Chondrocyte (in vitro differentiated cells): ENCODE data around the gene RECK. TPM values are rescaled to one million over a fixed set of nuclear protein-coding genes. Genes with fewer than 3 reads are reported as not detected.

Source experiments
- DNase-seq: peaks from one replicate; pipeline ENCODE4 v3.0.0; 2021; ENCODE audit warnings: mixed read lengths, low spot score
- H3K27ac Mint-ChIP-seq: one replicate; pipeline ENCODE4 v1.8.0; 2021; ENCODE audit warnings: mild to moderate bottlenecking, moderate library complexity, mixed read lengths; ENCODE audit not compliant: unreplicated experiment
- H3K27me3 Mint-ChIP-seq: 2 replicates; pipeline ENCODE4 v1.8.0; 2021; ENCODE audit warnings: low read depth, mixed read lengths
- H3K36me3 Mint-ChIP-seq: 2 replicates; pipeline ENCODE4 v1.8.0; 2021; ENCODE audit warnings: low read depth, mixed read lengths
- H3K4me1 Mint-ChIP-seq: 2 replicates; pipeline ENCODE4 v1.8.0; 2021; ENCODE audit warnings: low read depth, mild to moderate bottlenecking, mixed read lengths
- H3K4me3 Mint-ChIP-seq: one replicate; pipeline ENCODE4 v1.8.0; 2021; ENCODE audit warnings: mild to moderate bottlenecking, moderate library complexity, mixed read lengths; ENCODE audit not compliant: unreplicated experiment
- H3K9me3 Mint-ChIP-seq: 2 replicates; pipeline ENCODE4 v1.8.0; 2021; ENCODE audit warnings: low read depth, mixed read lengths
- total RNA-seq: library from RNA; stranded (reverse); gene quantifications from 3 replicates; pipeline ENCODE4 v1.2.1, GENCODE V29; 2021
- TF ChIP-seq, protein P1 (sequence below): fragments of 200-600 bp; sonication (generic); IDR thresholded peaks from 2 replicates; pipeline ENCODE4 v1.5.0; 2021; ENCODE audit warnings: antibody characterized with exemption, mild to moderate bottlenecking, moderate library complexity

Gene RECK
- total RNA-seq, 1 donor from 2014 or later = 33.5 TPM

DNA sequence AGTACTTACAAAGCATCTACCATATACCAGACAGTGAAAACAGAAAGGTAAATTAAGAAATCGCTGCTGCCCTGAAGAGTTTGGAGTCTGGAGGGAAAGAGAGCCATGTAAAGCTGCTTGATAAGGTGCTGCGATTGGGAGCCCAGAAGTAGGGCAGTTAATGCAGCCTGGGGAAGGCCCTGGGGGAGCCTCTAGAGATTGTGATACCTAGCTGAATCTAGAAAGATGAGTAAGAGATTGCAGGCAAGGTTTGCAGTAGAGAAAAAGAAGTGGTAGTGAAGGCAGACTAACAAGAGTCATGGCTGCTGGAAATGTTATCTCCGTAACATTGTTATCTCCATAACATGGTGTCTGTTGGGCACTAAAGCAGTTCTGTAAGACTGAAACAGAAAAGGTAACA is 75.8 kb downstream of the RECK start:
- H3K4me1 Mint-ChIP-seq = peaks cover 7% of the 10 kb centered on the region
- no peak overlapping the region for H3K27ac Mint-ChIP-seq
- no peak for DNase-seq
- H3K9me3 Mint-ChIP-seq = no peaks in the 10 kb centered on the region
- H3K4me3 Mint-ChIP-seq = no peak overlapping the region
- TF ChIP-seq, protein P1, sequence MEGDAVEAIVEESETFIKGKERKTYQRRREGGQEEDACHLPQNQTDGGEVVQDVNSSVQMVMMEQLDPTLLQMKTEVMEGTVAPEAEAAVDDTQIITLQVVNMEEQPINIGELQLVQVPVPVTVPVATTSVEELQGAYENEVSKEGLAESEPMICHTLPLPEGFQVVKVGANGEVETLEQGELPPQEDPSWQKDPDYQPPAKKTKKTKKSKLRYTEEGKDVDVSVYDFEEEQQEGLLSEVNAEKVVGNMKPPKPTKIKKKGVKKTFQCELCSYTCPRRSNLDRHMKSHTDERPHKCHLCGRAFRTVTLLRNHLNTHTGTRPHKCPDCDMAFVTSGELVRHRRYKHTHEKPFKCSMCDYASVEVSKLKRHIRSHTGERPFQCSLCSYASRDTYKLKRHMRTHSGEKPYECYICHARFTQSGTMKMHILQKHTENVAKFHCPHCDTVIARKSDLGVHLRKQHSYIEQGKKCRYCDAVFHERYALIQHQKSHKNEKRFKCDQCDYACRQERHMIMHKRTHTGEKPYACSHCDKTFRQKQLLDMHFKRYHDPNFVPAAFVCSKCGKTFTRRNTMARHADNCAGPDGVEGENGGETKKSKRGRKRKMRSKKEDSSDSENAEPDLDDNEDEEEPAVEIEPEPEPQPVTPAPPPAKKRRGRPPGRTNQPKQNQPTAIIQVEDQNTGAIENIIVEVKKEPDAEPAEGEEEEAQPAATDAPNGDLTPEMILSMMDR = no peak
- H3K36me3 Mint-ChIP-seq = peaks cover 18% of the 10 kb centered on the region
- no peaks in the 10 kb centered on the region for H3K27me3 Mint-ChIP-seq

DNA sequence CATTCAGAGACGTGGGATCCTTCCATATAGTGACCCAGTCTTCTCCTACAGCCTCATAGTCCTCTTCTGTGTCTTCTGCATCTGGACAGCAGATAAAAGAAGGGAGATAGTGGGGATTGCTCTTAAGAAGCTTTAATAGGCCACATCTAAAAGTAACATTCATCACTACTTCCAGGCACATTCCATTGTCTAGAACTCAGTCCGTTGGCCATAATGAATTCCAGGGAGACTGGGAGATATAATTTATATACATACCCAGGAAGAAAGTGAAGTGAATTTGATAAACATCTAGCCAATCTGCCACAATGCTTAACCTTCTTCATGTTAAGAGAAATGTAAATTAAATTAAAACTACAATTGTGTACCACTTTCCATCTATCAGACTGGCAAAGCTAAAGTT is 77.3 kb downstream of the RECK start:
- Mint-ChIP-seq H3K9me3 (no peaks in the 10 kb centered on the region), H3K36me3 (peaks cover 23% of the 10 kb centered on the region)

DNA sequence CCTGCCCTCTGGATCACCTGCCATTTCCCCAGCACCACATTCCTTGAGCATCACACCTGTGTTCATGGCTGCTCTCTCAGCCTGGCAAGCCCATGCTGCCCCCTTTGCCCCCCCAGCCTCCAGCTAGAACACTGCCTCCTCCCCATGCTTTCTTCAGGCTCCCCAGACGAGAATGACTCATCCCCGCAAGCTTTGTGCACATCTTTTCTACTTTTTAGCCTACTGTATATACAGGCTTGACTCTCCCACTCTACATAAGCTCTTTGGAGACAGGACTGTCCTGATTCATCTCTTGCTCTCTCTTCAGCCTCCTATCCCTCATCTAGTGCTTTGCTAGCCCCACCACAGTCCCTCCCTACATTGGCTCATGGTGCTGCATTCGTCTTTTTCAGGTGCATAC is 79.9 kb downstream of the RECK start:
- Mint-ChIP-seq H3K36me3 (peaks cover 31% of the 10 kb centered on the region), H3K27me3 (no peaks in the 10 kb centered on the region), H3K4me1 (peaks cover 3% of the 10 kb centered on the region), H3K27ac (no peak overlapping the region), H3K9me3 (no peaks in the 10 kb centered on the region), H3K4me3 (no peak overlapping the region)
- DNase-seq = no peak
- TF ChIP-seq, protein P1 = no peak

More for the DNA sequence above, 77.3 kb downstream of the RECK start:
- Mint-ChIP-seq H3K27ac (no peak overlapping the region), H3K27me3 (no peaks in the 10 kb centered on the region), H3K4me3 (no peak overlapping the region), H3K4me1 (peaks cover 3% of the 10 kb centered on the region)
- TF ChIP-seq, protein P1 = no peak
- DNase-seq = no peak

DNA sequence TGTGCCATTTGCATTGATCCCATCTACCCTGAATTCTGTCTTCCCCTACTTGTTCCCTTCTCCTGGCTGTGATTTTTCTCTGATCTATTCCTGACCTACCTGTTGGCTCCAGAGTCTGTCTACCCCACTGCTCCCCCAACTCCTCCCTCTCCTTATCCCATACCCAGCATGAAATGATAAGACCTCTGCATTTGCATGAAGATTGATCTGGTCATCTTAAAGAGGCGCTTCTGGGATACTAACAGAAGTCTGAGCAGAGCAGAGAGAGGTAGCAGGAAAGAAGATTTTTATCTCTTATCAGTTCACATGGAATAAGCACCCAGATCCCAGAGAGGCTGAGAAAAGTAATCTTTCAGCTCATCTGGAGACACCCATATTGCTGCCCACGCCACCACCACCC is 81.5 kb downstream of the RECK start:
- H3K27ac Mint-ChIP-seq = no peak overlapping the region
- TF ChIP-seq, protein P1 = no peak
- H3K4me3 Mint-ChIP-seq = no peak overlapping the region
- peaks cover 40% of the 10 kb centered on the region for H3K36me3 Mint-ChIP-seq
- no peak for DNase-seq
- peaks cover 3% of the 10 kb centered on the region for H3K4me1 Mint-ChIP-seq
- H3K27me3 Mint-ChIP-seq = no peaks in the 10 kb centered on the region
- H3K9me3 Mint-ChIP-seq = no peaks in the 10 kb centered on the region

DNA sequence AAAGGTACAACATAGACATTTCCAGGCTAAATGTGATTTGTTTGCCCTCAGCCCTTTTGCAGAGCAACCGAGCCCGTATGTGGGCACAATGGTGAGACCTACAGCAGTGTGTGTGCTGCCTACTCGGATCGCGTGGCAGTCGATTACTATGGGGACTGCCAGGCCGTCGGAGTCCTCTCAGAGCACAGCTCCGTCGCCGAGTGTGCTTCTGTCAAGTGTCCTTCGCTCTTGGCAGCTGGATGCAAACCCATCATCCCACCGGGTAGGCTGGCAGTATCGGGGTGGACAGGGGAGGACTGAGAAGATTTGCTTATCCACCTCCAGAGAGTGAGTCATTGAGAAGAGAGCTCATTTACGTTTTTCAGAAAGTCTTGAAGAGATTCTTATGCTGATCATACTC is 82.0 kb downstream of the RECK start:
- no peak overlapping the region for H3K27ac Mint-ChIP-seq
- DNase-seq = no peak

More for the DNA sequence above, 82.0 kb downstream of the RECK start:
- Mint-ChIP-seq H3K9me3 (no peaks in the 10 kb centered on the region), H3K4me3 (no peak overlapping the region), H3K36me3 (peaks cover 39% of the 10 kb centered on the region), H3K27me3 (no peaks in the 10 kb centered on the region), H3K4me1 (peaks cover 3% of the 10 kb centered on the region)
- TF ChIP-seq, protein P1 = no peak
